Kidney glomerular epithelial cell (primary cell): Measurements from ENCODE around the gene DHCR7.

Experiments
- DNase-seq: peaks from one replicate; lab custom pipeline; 2025; lab: John Stamatoyannopoulos, UW

The DHCR7 gene

GRCh38 chr11:71456831-71457230 lies 8.6 kb upstream of the DHCR7 start:
- no peak for DNase-seq

GRCh38 chr11:71456294-71456693 lies 8.1 kb upstream of the DHCR7 start:
- no peak for DNase-seq

GRCh38 chr11:71454470-71455113 lies 6.4 kb upstream of the DHCR7 start:
- DNase-seq, result no peak

- DNase-seq, result no peak
Observed at GRCh38 chr11:71453918-71454304, 5.7 kb upstream of the DHCR7 start.

- DNase-seq, result peak; percentile 91
Observed at GRCh38 chr11:71453037-71453917, 5.1 kb upstream of the DHCR7 start, which contains the start of gene NADSYN1. NADSYN1 (plus strand) TSS chr11:71453203; CDS start chr11:71453297, 94 bp downstream.

GRCh38 chr11:71452199-71453036 lies 4.2 kb upstream of the DHCR7 start:
- peak; percentile 3 for DNase-seq

GRCh38 chr11:71451596-71452198 lies 3.5 kb upstream of the DHCR7 start:
- no peak for DNase-seq

GRCh38 chr11:71450939-71451338 lies 2.7 kb upstream of the DHCR7 start:
- DNase-seq, result no peak

GRCh38 chr11:71450507-71450906 lies 2.3 kb upstream of the DHCR7 start:
- DNase-seq, result no peak

GRCh38 chr11:71449596-71449995 lies 1.4 kb upstream of the DHCR7 start:
- DNase-seq, result no peak

- no peak for DNase-seq
Observed at GRCh38 chr11:71447791-71448256, 369 bp downstream of the DHCR7 start.

GRCh38 chr11:71446942-71447688 lies 1.1 kb downstream of the DHCR7 start:
- no peak for DNase-seq

- DNase-seq, result no peak
Observed at GRCh38 chr11:71446150-71446549, 2.0 kb downstream of the DHCR7 start.

GRCh38 chr11:71444811-71445210 lies 3.4 kb downstream of the DHCR7 start:
- DNase-seq, result no peak

GRCh38 chr11:71443736-71444445 lies 4.3 kb downstream of the DHCR7 start:
- no peak for DNase-seq

GRCh38 chr11:71442880-71443279 lies 5.3 kb downstream of the DHCR7 start:
- no peak for DNase-seq

- no peak for DNase-seq
Observed at GRCh38 chr11:71442123-71442522, 6.1 kb downstream of the DHCR7 start.

GRCh38 chr11:71441251-71441650 lies 6.9 kb downstream of the DHCR7 start:
- no peak for DNase-seq

GRCh38 chr11:71440021-71440755 lies 8.0 kb downstream of the DHCR7 start:
- DNase-seq, result no peak

GRCh38 chr11:71438650-71439049 lies 9.5 kb downstream of the DHCR7 start:
- DNase-seq, result no peak
